Fibroblast of skin of right quadriceps (primary cell): ENCODE results near the gene PURA.

ENCODE experiments used
- DNase-seq: peaks from one replicate; pipeline ENCODE4 v3.0.0-alpha.2; 2013

The PURA gene

DNA sequence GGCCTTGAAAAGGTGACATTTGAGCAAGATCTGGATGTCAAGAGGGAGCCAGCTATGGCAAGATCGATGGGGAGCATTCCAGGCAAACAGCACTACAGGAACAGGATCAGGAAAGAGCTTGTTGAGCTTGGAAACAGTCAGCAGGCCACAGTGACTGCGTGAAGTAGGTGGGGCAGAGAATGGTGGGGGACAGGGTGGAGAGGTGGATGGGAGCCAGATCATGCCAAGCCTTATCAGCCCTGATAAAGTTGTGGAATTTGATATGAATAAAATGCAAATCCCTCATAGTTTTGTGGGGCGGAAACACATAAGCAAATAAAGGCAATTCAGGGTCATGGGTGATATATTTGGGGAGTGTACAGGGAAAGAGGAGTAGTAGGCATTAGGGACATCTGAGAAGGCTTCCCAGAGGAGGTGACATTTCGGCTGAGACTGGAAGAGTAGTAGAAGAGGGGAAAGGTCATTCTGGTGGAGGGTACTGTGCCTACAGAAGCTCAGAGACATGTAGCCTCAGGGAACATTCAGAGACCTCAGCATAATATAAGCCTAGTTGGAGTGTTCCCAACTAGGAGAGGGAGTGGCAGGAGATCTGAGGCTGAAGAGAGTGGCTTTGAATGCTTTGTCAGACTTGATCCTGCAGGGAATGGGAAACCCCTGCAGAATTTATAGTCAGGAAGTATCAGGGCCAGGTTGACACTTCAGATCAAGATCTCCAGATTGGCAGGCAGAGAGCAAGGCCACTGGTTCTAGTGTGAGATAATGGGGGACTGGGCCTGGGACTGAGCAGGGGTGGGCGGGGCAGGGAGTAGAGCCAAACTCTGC is 51.4 kb downstream of the PURA start:
- DNase-seq: no peak

GRCh38 chr5:140165923-140166270 is 52.0 kb downstream of the PURA start:
- no peak for DNase-seq

- no peak for DNase-seq
Observed at GRCh38 chr5:140166911-140167310, 53.0 kb downstream of the PURA start.

- no peak for DNase-seq
Observed at GRCh38 chr5:140168371-140168770, 54.5 kb downstream of the PURA start.

- no peak for DNase-seq
Observed at GRCh38 chr5:140169410-140169809, 55.5 kb downstream of the PURA start.

- no peak for DNase-seq
Observed at GRCh38 chr5:140172483-140172882, 58.6 kb downstream of the PURA start.

DNA sequence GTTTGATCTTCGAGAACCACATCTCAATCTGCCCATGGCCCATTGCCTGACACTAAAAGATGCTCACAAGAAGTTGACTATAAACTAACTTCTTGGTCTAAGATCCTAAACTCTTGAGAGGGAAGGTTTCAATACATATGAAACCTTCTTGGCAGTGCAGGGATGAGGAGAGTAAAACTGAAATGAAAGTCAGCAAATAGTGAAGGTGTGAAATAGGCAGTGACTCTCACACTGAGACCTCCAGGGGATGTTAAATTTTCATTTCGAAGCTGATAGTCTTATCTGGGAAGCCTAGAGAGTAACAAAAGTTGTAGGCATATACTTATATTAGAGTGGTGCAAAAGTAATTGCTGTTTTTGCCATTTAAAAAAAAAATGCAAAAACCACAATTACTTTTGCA is 60.1 kb downstream of the PURA start:
- DNase-seq: no peak

DNA sequence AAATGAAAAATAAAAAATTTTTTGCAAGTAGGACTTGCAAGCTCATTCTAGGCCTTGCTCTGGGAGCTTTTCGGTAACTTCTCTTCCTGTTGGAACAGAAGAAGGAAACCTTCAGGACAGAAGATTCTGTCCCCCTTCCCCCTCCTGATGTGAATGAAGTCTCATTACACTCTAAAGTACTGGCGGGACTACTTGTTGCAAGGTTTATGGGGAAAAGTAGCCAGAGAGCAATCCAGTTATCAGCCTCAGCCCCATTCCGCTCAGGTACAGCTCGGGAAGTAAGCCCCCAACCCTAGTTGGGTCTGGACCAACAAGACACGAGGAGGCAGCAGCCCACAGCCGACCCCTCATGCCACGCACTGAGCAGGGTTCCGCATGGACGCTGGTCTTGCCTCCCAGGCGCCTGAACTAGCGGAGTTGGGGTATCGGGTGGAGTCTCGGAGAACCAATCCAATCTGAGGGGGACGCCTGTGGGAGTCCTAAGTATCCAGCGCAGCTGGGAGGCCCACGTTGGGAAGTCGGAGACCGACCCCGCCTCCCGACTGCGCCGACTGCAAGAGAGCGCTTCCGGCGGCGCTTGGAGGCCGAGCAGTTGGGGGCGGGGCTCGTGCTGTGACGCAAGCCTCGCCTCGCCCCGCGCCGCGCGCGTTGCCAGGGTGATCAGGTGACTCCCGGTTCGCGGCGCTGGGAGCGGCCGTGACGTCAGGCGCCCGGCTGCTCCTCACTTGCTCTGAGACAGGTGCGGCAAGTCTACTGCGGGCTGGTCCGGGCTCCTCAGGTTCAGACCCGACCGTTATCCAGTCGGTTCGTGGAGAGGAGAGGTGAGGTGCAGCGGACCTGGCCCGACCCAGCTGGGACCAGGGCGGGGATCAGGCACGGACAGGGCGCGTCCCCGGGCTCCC is 60.8 kb downstream of the PURA start, which contains the start of gene CYSTM1:
Gene CYSTM1 (plus strand): TSS at position 724 of the 902 bp plus-strand sequence. CDS start 19,278 bp downstream, outside the sequence.
- peak; percentile 90 for DNase-seq
